ENCODE measurements around the gene TRAPPC2.
"Not testable (repeated sequence)": the region's sequence is repeated elsewhere in the genome, so short reads cannot be mapped to it uniquely, and the experiment has no call there.

The TRAPPC2 gene

GRCh38 chrX:13747836-13748235 lies 13.4 kb upstream of the TRAPPC2 start:
- DNase-seq (ENCODE audit: low read depth), result no peak

- no peak for DNase-seq (ENCODE audit: low read depth)
Observed at GRCh38 chrX:13742397-13743176, 8.2 kb upstream of the TRAPPC2 start.

DNA sequence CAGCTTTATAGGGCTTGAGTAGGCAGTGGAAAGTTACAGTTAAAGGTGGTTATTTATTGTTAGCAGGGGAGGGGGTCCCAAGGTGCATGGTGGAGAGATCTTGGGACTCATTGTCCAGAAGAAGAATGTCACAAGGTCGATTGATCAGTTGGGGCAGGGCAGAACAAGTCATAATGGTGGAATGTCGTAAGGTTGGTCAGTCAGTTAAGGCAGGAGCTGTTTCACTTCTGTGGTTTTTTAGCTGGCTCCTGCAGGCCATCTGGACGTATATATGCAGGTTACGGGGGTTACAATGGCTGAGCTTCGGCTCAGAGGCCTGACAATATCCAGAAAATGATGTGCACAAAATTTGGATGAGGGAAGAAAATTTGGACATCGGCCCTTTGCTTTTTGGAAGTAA lies 7.3 kb upstream of the TRAPPC2 start:
- DNase-seq (ENCODE audit: low read depth), result no peak

GRCh38 chrX:13733506-13733905 lies 914 bp downstream of the TRAPPC2 start:
- no peak for DNase-seq (ENCODE audit: low read depth)

DNA sequence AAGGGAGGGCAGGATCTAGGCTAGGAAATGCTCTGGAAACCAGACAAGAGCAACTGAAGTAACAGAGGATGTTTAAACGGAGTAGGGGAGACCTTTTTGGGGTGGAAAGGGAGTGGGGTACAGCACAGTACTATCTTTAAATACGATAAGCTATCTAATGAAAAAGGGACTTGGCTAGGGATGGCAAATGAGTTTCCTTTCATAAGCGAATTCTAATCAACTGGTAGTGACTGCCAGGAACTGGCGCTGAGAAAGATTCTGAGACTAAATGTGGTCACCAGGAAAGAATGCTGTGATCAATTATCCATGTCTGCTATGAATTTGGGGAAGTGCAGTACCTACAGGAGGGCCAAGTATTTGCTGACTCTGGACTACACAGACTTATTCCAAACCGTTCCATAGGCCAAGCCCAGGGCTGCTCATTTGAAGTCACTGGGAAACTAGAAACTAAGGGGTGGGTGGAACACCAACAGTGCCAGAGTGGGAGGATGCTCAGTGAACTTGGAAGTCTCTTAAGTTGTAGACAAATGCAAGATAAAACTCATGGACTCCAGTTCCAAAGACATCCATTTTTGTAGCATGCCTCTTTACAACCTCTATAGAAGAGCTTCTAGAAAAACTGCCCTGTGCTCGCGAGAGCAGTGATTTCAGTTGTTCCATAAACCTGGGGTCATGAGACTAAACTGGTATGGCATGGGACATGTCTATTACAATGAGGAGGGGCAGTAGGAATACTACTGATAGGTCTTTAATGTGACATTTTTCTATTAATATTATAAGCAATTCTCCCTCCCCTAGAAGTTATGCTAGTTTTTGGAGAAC lies 2.0 kb downstream of the TRAPPC2 start:
- no peak for DNase-seq (ENCODE audit: low read depth)

DNA sequence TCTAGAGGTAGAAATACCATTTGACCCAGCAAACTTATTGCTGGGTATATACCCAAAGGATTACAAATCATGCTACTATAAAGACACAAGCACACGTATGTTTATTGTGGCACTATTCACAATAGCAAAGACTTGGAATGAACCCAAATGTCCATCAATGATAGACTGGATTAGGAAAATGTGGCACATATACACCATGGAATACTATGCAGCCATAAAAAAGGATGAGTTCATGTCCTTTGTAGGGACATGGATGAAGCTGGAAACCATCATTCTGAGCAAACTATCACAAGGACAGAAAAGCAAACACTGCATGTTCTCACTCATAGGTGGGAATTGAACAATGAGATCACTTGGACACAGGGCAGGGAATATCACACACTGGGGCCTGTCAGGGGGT lies 3.9 kb downstream of the TRAPPC2 start:
- not testable (repeated sequence) for DNase-seq (ENCODE audit: low read depth)

DNA sequence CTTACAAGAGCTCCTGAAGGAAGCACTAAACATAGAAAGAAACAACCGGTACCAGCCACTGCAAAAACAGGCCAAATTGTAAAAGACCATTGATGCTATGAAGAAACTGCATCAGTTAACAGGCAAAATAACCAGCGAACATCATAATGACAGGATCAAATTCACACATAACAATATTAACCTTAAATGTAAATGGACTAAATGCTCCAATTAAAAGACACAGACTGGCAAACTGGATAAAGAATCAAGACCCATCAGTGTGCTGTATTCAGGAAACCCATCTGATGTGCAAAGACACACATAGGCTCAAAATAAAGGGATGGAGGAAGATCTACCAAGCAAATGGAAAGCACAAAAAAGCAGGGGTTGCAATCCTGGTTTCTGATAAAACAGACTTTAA lies 7.8 kb downstream of the TRAPPC2 start:
- not testable (repeated sequence) for DNase-seq (ENCODE audit: low read depth)

GRCh38 chrX:13724878-13725277 lies 9.5 kb downstream of the TRAPPC2 start:
- not testable (repeated sequence) for DNase-seq (ENCODE audit: low read depth)

- no peak for DNase-seq (ENCODE audit: low read depth)
Observed at GRCh38 chrX:13721819-13722519, 12.5 kb downstream of the TRAPPC2 start.

DNA sequence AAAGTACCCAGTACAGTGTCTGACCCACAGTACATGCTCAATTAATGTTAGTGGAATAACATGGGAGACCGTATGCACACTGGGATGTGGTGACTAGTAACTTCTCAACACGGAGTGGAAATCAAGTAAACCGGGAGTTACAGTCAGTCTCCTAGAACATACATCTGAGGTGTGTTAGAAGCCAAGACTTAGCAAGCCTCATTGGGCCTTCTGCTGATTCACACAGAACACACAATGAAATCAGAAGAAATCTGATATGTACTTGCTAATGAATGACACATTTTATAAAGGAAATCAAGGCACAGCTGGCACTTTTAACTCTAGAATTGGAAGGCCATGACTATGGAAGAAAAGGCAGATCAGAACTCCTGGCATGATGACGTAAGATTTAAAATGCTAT lies 13.0 kb downstream of the TRAPPC2 start:
- DNase-seq (ENCODE audit: low read depth), result no peak

DNA sequence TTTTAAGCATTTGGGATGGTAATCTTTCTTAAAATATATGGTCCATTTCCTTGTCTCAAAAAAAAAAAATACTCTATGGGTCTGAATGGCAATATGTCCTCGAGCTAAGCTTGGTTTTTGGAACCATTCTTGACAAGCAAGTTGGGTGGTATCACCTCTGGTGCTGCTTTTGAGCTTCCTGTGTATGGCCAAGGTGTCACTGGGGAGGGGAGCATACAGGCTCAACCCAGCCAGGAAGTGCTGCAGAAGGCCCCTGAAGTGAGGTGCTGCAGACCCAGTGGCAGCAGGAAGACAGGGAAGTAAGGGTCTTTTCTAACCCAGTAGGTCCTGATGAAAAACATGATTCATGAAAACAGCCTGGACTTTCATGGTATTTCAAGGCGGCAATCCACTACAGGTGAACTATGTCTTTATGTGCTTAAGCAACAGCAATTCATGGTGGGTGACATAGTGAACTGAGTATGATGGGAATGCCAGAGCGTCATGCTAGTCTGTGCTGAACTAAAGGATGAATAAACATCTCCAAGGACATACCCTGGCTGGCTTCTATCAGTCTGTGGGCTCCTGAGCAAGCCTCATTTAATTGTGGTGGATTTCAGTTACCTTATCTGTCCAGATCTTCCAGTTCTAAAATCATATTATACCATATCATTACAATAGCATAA lies 15.1 kb downstream of the TRAPPC2 start:
- no peak for DNase-seq (ENCODE audit: low read depth)

DNA sequence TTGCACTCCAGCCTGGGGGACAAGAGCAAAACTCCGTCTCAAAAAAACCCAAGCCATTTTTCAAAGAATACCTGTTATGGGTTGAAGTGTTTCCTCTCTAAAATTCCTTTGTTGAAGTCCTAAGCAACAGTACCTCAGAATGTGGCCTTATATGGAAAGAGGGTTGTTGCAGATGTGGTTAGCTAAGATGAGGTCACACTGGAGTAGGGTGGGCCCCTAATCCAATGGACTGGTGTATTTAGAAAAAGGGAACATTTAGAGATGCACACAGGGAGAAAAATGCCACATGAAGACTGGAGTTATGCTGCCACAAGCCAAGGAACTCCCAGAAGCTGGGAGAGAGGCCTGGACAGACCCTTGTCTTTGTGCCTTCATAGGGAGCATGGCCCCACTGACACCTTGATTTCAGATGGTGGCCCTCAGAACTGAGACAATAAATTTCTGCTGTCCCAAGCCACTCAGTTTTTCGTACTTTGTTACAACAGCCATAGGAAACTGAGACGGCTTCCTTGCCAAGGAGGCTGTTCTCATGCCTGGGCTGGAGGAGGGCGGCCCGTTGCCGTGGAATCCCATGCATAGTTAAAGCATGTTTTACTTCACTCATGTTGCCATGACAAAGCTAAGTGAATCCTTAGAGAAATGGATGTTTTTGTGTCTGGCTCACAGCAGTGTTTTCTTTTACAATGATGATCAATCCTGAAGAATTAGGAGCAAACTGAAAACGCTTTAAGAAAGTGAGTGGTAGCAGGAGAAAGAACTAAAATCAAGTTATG lies 16.5 kb downstream of the TRAPPC2 start:
- DNase-seq (ENCODE audit: low read depth), result no peak

GRCh38 chrX:13716905-13717304 lies 17.5 kb downstream of the TRAPPC2 start:
- DNase-seq (ENCODE audit: low read depth), result no peak

- no peak for DNase-seq (ENCODE audit: low read depth)
Observed at GRCh38 chrX:13716455-13716854, 18.0 kb downstream of the TRAPPC2 start.

- no peak for DNase-seq (ENCODE audit: low read depth)
Observed at GRCh38 chrX:13711141-13711540, 23.3 kb downstream of the TRAPPC2 start.

DNA sequence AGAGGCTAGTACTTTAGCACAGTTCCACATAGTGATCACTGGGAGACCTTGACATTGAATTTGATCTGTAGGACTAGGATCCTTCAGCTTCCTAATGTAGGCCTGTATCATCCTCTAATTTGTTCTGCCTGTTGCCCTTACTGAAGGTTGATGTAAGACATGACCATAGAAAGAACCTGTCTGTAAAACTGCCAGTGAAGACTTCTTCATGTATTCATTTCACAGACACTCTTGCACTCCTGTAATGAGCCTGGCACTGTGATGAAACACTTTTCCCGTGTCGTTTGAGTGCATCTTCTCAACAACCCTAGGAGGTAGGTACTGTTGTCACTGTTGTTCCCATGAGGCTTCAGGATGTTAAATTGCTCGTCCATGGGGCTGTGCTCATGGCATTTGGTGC lies 30.8 kb downstream of the TRAPPC2 start:
- DNase-seq (ENCODE audit: low read depth), result no peak

GRCh38 chrX:13703135-13703534 lies 31.3 kb downstream of the TRAPPC2 start:
- no peak for DNase-seq (ENCODE audit: low read depth)

- DNase-seq (ENCODE audit: low read depth), result no peak
Observed at GRCh38 chrX:13702111-13702789, 32.2 kb downstream of the TRAPPC2 start.

DNA sequence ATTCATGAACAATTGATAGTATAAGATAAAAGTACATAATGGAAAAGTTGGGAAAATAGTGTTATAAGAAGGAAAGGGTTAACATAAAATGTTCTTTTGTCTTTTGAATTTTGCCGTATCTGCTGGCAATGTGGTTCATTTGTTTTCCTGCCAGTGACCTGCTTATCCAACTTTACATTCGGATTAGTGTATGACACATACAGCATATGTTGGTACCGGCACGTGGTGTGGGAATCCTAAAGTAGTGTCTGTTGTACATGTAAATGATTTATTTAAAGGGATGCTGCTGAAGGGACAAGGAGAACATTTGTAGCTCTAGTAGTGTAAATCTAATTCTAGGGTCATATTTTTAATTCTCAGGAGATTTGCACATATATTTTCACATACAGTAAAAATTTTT lies 34.0 kb downstream of the TRAPPC2 start:
- no peak for DNase-seq (ENCODE audit: low read depth)

DNA sequence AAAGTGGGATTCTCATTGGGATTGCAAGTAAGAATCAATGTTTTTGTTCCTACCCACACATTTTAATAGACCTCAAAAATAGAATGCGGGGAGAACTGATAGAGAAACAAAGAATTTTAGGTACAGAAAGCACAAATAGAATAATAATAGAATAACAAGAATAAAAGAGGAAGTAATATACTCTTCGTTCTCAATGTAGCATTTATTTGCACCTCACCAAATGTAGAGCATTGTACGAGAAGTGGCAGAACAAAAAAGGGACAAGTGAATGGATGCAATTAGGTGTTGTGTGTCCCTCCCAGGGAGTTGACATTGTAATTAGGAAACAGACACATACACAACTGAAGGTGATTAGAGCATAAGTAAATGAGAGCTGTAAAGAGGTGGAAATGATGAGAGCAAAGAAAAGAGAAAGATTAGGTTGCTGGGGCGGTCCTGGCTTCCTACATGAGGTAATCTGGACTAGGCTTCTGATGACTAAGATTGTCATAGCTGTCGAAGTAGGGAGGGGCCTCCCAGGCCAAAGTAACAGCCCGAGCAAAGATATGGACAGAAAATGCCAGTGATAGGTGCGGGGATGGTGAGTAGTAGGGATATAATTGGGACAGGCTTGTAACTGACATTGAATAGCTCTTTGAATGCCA lies 35.1 kb downstream of the TRAPPC2 start:
- DNase-seq (ENCODE audit: low read depth), result no peak
